Gastrocnemius medialis (tissue), 4 donors: ENCODE results near the gene ACP6.

Experiments
- CTCF ChIP-seq, 5 experiments: fragments of 450-650 bp in 3 of 5; fragments of 200-600 bp in 2 of 5; sonication (generic) in 2 of 5; IDR thresholded peaks in 4 of 5; conservative IDR thresholded peaks in 1 of 5; 1 replicate in 4 of 5; 2 replicates in 1 of 5; pipeline ENCODE4 v1.5.1; 2016 to 2019; ENCODE audit warnings: antibody characterized with exemption in 5 of 5, mild to moderate bottlenecking in 3 of 5, moderate library complexity in 3 of 5
- POLR2A ChIP-seq, 2 donors: fragments of 450-650 bp; IDR thresholded peaks; one replicate each; pipeline ENCODE4 v1.6.1; 2017; ENCODE audit warnings: antibody characterized with exemption in 2 of 2, mild to moderate bottlenecking in 2 of 2, moderate library complexity in 2 of 2

GRCh38 chr1:147654511-147654910 lies 15.8 kb downstream of the ACP6 start:
- no peak for TF ChIP-seq POLR2A (IDR thresholded peaks at IDR 0.05)
- TF ChIP-seq CTCF (IDR thresholded peaks at IDR 0.05 in 4 of 5, conservative IDR thresholded peaks at IDR 0.05 in 1 of 5) = no peak
